ENCODE measurements around the gene DPP10.

DNA sequence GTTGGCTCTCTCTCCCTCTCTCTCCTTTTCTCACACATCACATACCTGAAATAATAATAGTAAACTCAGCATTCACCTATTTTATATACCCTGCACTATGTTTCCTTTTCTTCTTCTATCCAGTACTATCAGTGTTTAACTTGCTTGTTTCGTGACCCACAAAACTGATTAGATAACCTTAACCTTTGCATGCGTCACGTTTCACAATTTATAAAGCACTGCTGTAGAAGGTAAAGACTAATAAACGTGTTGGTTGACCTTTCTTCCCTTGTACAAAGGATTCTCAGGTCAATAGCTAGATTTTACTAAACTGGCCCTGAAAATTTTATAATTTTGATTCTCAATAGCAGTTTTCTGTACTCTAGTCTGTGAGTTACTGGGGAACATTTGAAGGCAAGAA lies 791.7 kb downstream of the DPP10 start:
- TF ChIP-seq, protein P1, sequence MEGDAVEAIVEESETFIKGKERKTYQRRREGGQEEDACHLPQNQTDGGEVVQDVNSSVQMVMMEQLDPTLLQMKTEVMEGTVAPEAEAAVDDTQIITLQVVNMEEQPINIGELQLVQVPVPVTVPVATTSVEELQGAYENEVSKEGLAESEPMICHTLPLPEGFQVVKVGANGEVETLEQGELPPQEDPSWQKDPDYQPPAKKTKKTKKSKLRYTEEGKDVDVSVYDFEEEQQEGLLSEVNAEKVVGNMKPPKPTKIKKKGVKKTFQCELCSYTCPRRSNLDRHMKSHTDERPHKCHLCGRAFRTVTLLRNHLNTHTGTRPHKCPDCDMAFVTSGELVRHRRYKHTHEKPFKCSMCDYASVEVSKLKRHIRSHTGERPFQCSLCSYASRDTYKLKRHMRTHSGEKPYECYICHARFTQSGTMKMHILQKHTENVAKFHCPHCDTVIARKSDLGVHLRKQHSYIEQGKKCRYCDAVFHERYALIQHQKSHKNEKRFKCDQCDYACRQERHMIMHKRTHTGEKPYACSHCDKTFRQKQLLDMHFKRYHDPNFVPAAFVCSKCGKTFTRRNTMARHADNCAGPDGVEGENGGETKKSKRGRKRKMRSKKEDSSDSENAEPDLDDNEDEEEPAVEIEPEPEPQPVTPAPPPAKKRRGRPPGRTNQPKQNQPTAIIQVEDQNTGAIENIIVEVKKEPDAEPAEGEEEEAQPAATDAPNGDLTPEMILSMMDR (IDR thresholded peaks at IDR 0.05) = no peak
- TF ChIP-seq POLR2A (IDR thresholded peaks at IDR 0.05) = no peak
